Tongue (tissue), 2 donors: ENCODE data around the gene PRKG1. TPM values are rescaled to one million over a fixed set of nuclear protein-coding genes. Genes with fewer than 3 reads are reported as not detected.
A peak's percentile ranks its signal among the peaks of the same experiment; 100 is the strongest.

Experiments
- DNase-seq: peaks from one replicate; pipeline ENCODE4 v3.0.0-alpha.2; 2015
- total RNA-seq: library from RNA; depleted of rRNA; stranded (reverse); fragments of >200 nt; gene quantifications from one replicate; pipeline ENCODE4 v1.2.3, GENCODE V29; 2014

Gene PRKG1
- total RNA-seq, 1 donor from 2014 or later = 96.8 TPM

- no peak for DNase-seq
Measured at GRCh38 chr10:51510231-51510630, 435.9 kb downstream of the PRKG1 start.

DNA sequence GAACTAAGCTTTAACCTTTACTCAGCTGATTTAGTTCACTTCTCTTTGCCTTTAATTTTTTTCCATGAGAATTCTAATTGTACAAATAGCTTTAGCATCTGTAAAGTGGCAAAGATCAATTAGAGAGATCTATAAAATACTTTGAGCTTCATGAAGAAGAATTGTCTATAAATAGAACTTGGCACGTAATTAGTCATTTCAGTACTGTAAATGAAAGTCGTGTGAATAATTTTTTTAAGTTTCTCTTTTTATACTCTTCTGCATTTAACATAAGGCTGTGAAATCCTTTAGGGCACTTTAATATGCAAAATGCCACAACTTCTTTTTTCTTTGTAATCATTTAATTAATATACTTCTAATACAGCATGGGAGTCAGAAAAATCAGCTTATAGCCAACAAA lies 447.3 kb downstream of the PRKG1 start:
- DNase-seq = no peak

GRCh38 chr10:51522858-51523257 lies 448.6 kb downstream of the PRKG1 start:
- DNase-seq = no peak

GRCh38 chr10:51523440-51523839 lies 449.2 kb downstream of the PRKG1 start:
- DNase-seq = no peak

DNA sequence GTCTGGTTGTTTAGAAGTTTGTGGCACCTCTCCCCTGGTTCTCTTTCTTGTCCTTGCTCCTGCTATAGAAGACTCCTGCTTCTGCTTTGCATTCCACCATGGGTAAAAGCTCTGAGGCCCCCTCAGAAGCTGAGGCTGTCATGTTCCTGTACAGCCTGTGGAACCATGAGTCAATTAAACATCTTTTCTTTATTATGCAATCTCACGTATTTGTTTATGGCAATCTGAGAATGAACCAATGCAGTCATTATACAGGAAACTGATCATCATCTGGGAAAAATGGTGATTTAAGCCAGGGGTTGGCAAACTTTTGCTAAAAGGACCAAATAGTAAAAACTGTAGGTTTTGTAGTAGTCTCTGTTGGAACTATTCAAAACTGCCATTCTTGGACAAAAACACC lies 449.8 kb downstream of the PRKG1 start:
- DNase-seq = no peak

DNA sequence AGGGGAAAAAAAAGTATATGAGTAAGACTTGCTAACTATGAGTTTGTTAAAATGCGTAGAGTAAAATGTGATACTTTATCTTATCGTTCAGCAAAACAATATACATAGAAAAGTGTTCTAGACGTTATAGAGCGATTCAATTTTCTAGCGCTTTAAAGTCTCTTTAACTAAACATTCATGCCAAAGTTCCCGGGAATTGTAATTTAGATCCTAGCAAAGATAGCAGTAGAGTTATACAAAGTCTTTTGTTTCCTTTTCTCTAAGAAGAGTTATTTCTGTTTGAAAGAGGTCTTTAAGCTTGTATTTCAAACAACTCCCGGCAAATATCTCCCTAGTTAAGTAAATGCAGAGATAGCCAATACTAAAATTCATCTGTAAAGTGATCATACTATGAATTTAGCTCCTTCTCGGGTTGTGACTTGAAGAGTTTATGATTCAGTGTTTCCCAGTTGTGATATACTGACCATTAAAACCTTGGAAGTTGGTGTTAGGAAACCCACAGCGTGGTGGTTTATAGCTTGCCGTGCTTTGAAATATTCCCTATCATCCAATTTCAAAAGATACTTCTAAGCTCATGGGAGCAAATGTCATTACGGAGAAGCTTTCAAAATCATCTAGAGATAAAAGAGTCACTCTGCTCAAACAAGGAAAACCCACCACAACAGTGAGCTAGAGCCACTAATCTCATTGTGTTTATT lies 453.4 kb downstream of the PRKG1 start:
- no peak for DNase-seq

DNA sequence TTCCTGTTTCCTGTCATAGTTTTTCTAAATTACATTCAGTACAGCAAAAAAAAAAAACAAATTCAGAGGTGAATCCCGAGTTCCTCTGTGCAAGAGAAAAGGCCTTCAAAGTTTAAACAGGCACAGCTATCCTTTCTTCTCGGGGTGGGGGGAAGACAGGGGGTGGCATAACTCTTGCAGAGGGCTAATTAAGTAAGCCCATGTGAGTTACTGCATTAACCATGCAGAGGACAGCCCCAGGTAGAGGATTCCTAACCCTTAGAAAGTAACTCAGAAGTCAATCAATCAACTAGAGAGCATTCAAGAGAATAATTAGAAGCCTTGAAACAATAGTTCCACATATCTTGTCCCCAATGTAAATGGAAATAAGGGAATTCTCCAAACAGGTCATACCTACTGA lies 454.2 kb downstream of the PRKG1 start:
- DNase-seq = no peak

DNA sequence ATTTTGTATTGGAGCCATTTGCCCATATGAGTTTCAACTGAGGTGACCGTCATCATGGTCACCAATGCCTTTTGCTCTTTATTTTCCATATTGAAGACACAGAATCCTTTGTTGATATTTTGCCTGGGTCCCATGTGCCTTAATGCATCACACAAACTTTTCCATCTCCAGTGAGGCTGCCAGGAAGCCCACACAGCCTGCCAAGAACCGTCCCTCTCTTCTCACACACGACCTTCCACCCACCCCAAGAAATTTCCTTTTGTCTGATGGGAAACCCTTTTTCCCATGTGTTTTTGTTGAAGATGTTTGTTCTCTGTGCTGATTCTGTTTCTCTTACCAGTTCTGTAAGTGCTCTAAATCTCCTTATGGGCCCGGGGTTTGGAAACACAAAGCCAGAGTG lies 456.3 kb downstream of the PRKG1 start:
- DNase-seq = peak; percentile 28

DNA sequence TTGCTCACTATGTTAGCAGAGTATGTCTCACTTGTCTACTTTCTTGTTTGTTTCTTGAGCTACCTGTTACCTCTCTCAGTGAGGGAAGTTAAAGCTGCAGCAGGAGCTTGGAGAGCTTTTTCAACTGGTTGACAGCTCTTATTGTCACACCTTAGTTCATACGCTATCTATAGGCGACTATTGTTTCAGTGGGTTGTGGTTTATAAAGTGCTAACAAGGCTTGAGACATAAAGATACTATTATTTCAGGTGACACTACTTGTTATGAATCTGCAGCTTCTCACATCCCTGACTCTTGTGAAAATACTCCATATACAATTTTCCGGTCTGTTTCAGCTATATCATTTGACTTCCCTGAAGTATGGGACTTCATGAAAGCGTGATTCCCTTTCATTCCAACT lies 457.8 kb downstream of the PRKG1 start:
- no peak for DNase-seq

DNA sequence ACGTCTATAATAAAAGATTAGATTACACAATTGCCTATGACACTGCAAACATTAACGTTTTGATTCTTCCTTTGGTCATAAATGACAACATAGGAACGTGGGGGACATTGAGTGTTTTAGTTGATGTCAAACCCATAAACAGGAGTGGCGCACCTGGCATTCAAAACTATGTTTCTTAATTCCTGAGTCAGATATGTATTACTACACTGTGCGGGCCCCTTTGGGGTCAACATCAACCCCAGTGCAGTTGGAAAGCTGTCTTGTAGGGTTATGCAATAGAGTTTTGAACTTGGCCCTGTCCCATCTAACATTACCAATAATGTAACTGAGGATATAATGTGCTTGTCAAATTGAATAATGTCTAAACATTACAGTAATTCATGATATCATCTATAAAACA lies 468.6 kb downstream of the PRKG1 start:
- DNase-seq = no peak

- no peak for DNase-seq
Measured at GRCh38 chr10:51544933-51545332, 470.6 kb downstream of the PRKG1 start.

DNA sequence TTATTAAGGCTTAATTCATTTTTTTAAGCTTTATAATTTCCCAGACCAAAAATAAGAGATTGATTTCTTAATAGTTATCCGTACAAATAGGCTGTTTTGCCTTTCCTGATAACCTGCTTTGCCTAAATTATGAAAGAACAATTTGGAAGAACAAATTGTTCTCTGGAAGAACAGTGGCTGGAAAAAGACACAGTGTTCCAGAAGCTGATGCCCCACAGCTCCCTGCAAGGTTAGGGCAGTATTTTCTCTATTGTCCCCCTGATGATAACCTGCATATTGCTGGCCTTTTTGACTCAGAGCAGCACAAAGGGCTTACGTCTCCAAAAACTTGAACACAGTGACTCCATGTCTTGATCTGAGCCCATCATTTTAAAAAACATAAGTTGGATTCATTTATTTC lies 473.7 kb downstream of the PRKG1 start:
- no peak for DNase-seq

DNA sequence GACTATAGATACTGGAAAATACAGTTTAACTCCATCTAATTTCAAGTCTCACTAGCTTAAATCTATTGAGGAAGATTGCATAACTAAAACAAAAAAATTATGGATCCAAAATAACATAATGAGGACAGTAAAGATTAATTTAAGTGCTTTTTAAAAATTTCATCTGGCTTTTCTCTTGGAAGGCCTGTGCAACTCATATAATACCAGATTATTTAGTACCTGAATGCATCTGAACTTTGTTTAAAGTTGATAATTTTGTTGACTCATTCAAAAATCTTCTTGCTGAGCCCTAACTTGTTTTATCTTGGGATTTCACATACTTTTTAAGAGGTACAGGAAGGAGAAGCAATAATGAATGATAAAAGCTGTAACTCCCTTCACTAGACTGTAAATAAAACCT lies 478.6 kb downstream of the PRKG1 start:
- no peak for DNase-seq

DNA sequence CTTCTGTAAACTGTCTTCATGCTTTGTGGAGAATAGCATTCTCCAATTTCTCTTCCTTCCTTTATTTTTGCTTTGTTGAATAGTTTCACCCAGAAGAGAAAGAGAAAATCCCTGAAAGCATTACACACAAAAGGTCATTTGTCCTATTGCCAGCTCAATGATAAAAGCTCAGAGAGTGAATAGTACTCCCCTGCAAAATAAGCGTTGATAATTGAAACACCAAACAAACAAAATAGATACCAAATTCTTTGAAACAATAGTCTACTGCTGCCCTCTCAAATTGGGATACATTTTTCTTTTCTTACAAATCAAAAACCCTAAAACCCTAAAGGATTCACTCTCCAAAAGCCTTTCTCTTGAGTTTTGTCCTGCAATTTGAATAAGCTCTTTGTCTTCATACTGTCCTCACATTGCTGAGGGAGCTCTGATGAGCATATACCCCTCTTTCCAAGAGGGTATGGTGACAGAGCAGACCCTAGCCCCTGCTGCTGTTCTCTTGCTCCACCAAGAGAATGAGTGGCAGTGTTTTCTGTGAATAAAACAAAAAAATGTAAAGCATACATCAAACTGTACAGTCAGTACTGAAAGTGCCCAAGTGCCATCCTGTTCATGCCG lies 490.7 kb downstream of the PRKG1 start:
- DNase-seq = peak; percentile 16

DNA sequence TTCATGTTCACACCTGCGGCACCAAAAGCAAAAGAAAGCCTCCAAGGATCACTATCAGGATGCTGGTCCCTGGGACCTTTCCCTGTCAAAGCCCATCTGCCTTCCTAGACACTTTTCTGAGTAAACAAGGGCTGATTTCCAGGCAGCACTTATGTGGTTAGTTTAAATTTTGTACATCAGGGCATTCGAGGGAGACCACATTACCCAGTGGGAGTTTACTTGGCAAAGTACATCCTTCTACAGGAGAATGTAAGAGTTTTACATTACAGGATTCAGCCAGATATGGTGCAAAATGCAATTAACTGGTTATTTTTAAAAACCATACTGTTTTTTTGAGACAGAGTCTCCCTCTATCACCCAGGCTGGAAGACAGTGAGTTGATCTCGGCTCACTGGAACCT lies 493.0 kb downstream of the PRKG1 start:
- no peak for DNase-seq

- DNase-seq = no peak
Measured at GRCh38 chr10:51569467-51569866, 495.2 kb downstream of the PRKG1 start.

DNA sequence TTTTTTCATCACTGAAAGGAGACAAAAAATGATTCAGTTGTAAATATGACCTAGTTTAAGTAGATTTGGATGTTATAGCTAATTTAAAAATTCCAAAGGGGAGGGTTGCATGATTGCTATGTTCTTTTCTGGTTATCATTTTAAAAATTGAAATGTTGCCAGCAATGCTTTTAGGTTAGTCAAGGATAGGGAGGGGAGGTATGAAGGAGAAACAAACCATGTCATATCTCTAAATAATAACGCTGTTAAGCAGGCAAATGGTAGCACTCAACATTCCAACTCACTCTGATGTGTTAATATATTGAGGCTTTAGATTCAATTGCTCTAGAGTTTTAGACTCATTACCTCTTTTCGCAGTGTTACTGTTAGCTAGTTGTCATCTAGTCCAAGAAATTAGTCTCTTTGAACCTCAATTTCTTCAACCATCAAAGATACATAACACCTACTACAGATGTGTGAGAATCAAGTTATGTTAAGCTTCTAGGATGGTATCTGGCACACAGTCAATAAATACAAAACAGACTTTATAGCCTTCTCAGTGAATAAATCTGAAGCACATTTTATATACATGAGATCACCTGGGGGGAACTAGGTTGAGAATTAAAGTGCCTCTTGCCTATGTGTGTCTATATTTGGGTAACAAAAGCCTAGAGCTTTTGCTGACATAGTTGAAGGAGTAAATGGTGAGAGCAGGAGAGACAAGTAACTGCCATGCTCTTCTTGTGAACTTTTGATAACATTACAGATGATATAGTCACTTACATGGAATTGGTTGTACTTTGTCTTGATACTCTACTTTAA lies 500.2 kb downstream of the PRKG1 start:
- no peak for DNase-seq

GRCh38 chr10:51581196-51581595 lies 506.9 kb downstream of the PRKG1 start:
- peak; percentile 35 for DNase-seq

DNA sequence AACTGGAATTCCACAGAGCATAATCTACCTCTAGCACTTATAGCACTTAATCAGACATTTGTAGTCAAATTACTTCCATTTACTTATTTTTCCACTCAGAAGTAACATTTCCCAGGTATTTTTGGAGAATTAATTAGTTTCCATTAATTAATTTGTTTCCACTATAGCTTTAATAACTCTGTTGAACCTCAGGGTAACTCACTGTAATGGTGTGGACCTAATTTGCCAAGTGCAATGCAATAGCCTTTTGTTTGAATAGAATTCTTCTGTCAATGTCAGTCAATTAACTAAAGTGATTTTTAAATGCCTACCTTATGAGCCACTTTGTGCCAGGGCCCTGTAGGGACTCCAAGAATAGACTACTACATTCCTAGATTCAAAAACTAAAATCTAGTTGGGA lies 509.7 kb downstream of the PRKG1 start:
- DNase-seq = no peak

- no peak for DNase-seq
Measured at GRCh38 chr10:51585742-51586141, 511.5 kb downstream of the PRKG1 start.

- DNase-seq = no peak
Measured at GRCh38 chr10:51588984-51589383, 514.7 kb downstream of the PRKG1 start.

GRCh38 chr10:51590818-51591217 lies 516.5 kb downstream of the PRKG1 start:
- DNase-seq = no peak

DNA sequence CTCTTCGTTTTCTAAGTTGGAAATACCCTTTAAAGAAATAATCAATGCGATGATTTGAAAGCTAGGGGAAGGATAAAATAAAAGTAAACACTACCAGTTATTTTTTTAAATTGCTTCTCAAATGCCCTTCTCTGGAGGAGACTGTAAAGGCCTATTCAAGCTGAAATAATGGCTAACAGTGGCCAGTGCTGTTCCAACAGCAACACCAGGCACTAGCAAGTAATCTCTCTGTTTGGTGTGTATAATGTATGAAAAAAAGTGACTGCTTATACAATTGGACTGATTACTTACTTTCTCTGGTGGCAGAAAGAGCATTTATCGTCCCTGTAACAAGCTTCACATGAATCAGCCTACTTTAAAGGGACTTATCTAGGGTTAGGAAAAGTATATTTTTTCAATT lies 522.4 kb downstream of the PRKG1 start:
- DNase-seq = no peak

- no peak for DNase-seq
Measured at GRCh38 chr10:51599647-51600046, 525.4 kb downstream of the PRKG1 start.
